ENCODE data around the gene ITPKC.
"Not testable (repeated sequence)": the region's sequence is repeated elsewhere in the genome, so short reads cannot be mapped to it uniquely, and the experiment has no call there.

Gene ITPKC

GRCh38 chr19:40771101-40771862 lies 54.4 kb downstream of the ITPKC start:
- DNase-seq = not testable (repeated sequence)

GRCh38 chr19:40774916-40775631 lies 58.2 kb downstream of the ITPKC start, which contains the start of gene MIA:
MIA (plus strand) TSS chr19:40775521; CDS start chr19:40775543, 22 bp downstream.
- DNase-seq = no peak

DNA sequence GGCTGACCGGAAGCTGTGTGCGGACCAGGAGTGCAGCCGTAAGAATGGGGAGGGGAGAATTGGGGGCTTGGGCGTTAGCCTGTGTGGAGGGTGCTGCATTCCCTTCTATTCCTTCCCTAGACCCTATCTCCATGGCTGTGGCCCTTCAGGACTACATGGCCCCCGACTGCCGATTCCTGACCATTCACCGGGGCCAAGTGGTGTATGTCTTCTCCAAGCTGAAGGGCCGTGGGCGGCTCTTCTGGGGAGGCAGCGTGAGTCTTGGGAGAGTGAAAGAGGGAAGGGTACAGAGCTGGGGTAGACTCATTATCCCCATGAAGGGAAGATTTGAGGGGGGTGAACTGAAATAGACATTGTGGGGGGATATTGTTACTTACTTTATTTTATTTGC lies 58.7 kb downstream of the ITPKC start:
- DNase-seq = no peak

- DNase-seq = no peak
Measured at GRCh38 chr19:40776364-40776763, 59.5 kb downstream of the ITPKC start.

- peak; percentile 66 to 84 for DNase-seq
Measured at GRCh38 chr19:40776932-40777644, 60.2 kb downstream of the ITPKC start.

- DNase-seq = no peak
Measured at GRCh38 chr19:40777645-40777936, 60.7 kb downstream of the ITPKC start.

GRCh38 chr19:40777937-40778705 lies 61.2 kb downstream of the ITPKC start, which contains the start of gene RAB4B:
RAB4B (plus strand) TSS chr19:40778247; CDS start chr19:40778376, 129 bp downstream.
- DNase-seq = peak; percentile 92 to 98

GRCh38 chr19:40778706-40779284 lies 61.9 kb downstream of the ITPKC start:
- no peak for DNase-seq

GRCh38 chr19:40780582-40780981 lies 63.7 kb downstream of the ITPKC start:
- no peak for DNase-seq

DNA sequence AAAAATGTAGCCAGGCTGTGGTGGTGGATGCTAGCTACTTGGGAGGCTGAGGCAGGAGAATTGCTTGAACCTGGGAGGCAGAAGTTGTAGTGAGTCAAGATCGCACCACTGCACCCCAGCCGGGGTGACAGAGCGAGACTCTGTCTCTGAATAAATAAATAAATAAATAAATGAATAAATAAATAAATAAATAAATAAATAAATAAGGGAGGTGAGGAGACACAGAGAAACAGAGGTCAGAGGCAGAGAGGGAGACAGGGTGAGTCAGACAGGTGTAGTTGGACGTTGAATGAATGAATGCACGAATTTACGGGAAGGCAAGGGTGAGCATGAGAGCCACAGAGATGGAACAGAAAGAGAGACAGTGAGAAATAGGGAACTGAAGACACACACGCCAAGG lies 64.2 kb downstream of the ITPKC start:
- no peak for DNase-seq

- DNase-seq = no peak
Measured at GRCh38 chr19:40783711-40784110, 66.8 kb downstream of the ITPKC start.

DNA sequence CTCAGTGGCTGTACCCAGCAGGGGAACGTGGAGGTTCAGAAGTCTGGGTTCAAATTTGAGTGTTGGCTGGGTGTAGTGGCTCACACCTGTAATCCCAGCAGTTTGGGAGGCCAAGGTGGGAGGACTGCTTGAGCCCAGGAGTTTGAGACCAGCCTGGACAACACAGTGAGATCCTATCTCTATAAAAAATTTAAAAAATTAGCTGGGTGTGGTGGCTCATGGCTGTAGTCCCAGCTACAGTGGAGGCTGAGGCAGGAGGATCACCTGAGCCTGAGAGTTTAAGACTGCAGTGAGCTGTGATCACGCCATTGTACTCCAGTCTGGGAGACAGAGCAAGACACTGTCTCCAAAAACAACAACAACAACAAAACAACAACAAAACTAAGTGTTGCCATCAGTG lies 67.2 kb downstream of the ITPKC start:
- DNase-seq = not testable (repeated sequence)

GRCh38 chr19:40785526-40785925 lies 68.6 kb downstream of the ITPKC start:
- DNase-seq = no peak

- no peak for DNase-seq
Measured at GRCh38 chr19:40786060-40787037, 69.4 kb downstream of the ITPKC start.

All from cerebellar nuclear complex (tissue), 1 donor.